B cell (primary cell): Measurements from ENCODE around the gene TPGS2. TPM values are rescaled to one million over a fixed set of nuclear protein-coding genes. Genes with fewer than 3 reads are reported as not detected.

ENCODE experiments used
- ATAC-seq: fragments of 200-7000 bp; cut with Tn5 transposase; one replicate; pipeline ENCODE4 v1.10.0; 2021; ENCODE audit warnings: low read depth, mild to moderate bottlenecking, moderate number of reproducible peaks, moderate library complexity
- CTCF ChIA-PET: fragments of 350-600 bp; sonication (Branson Sonifier 250); formaldehyde crosslinking; loops from one replicate; lab custom pipeline; 2021; ENCODE audit warnings: antibody characterized with exemption, inconsistent platforms; lab: Charles Lee
- POLR2A ChIA-PET: fragments of 350-600 bp; sonication (Branson Sonifier 250); formaldehyde crosslinking; loops from one replicate; lab custom pipeline; 2021; ENCODE audit warnings: antibody characterized with exemption; lab: Charles Lee
- DNase-seq: peaks from one replicate; pipeline ENCODE4 v3.0.0; 2013
- H2AFZ ChIP-seq: 2 replicates; pipeline ENCODE4 v1.6.1; 2012; ENCODE audit warnings: mild to moderate bottlenecking, low read depth, low read length; ENCODE audit not compliant: insufficient read depth, poor library complexity, severe bottlenecking
- H3K27ac ChIP-seq, 2 donors: 1 replicate in 1 of 2; 2 replicates in 1 of 2; pipeline ENCODE4 v1.5.1; 2012 to 2013; ENCODE audit warnings: low read length in 2 of 2, mild to moderate bottlenecking in 2 of 2, moderate library complexity in 1 of 2
- H3K27me3 ChIP-seq, 4 experiments: fragments of 200-600 bp in 1 of 4; sonication (generic) in 1 of 4; replicated peaks in 1 of 4; 1 replicate in 2 of 4; 2 replicates in 2 of 4; pipeline versions ENCODE4 v1.6.1 to v1.7.0; 2013 to 2016; ENCODE audit warnings: low read length in 3 of 4, mild to moderate bottlenecking in 2 of 4, mixed read lengths in 1 of 4, moderate library complexity in 1 of 4; ENCODE audit not compliant: insufficient read depth in 4 of 4, control insufficient read depth in 3 of 4; ENCODE audit errors: control extremely low read depth in 1 of 4
- H3K36me3 ChIP-seq, 2 experiments: replicated peaks in 1 of 2; 1 replicate in 1 of 2; 2 replicates in 1 of 2; pipeline versions ENCODE4 v1.6.1 to v1.7.1; 2013; ENCODE audit warnings: low read length in 1 of 2; ENCODE audit not compliant: insufficient read depth in 2 of 2, control insufficient read depth in 1 of 2; ENCODE audit errors: control extremely low read depth in 1 of 2, extremely low read depth in 1 of 2
- H3K4me1 ChIP-seq, 2 donors: fragments of 200-600 bp in 1 of 2; sonication (generic) in 1 of 2; 1 replicate in 1 of 2; 2 replicates in 1 of 2; pipeline versions ENCODE4 v1.5.1 to v1.6.1; 2013 to 2017; ENCODE audit warnings: low read length in 2 of 2; ENCODE audit not compliant: control insufficient read depth in 2 of 2, insufficient read depth in 2 of 2
- H3K4me2 ChIP-seq: replicated peaks from 2 replicates; pipeline ENCODE3; 2012; ENCODE audit warnings: mild to moderate bottlenecking, low read depth, low read length; ENCODE audit not compliant: poor library complexity, severe bottlenecking
- H3K4me3 ChIP-seq, 5 experiments: fragments of 200-600 bp in 1 of 5; sonication (generic) in 1 of 5; 1 replicate in 3 of 5; 2 replicates in 2 of 5; pipeline versions ENCODE4 v1.5.1 to v1.7.0; 2011 to 2016; ENCODE audit warnings: low read length in 4 of 5, mild to moderate bottlenecking in 4 of 5, low read depth in 2 of 5, control low read depth in 1 of 5, moderate library complexity in 1 of 5; ENCODE audit not compliant: insufficient read depth in 1 of 5; ENCODE audit errors: control extremely low read depth in 1 of 5, extremely low read depth in 1 of 5
- H3K79me2 ChIP-seq: fragments of 200-600 bp; sonication (generic); one replicate; pipeline ENCODE4 v1.6.0; 2016; ENCODE audit warnings: low read length; ENCODE audit not compliant: control insufficient read depth, insufficient read depth
- H3K9ac ChIP-seq: fragments of 200-600 bp; sonication (generic); 2 replicates; pipeline ENCODE4 v1.6.1; 2017; ENCODE audit warnings: mild to moderate bottlenecking, low read length, moderate library complexity
- H3K9me3 ChIP-seq, 3 donors: one replicate each; pipeline versions ENCODE4 v1.6.1 to v1.7.1; 2013; ENCODE audit warnings: low read length in 2 of 3; ENCODE audit not compliant: control insufficient read depth in 2 of 3, insufficient read depth in 1 of 3; ENCODE audit errors: control extremely low read depth in 1 of 3
- H4K20me1 ChIP-seq: 2 replicates; pipeline ENCODE4 v1.6.0; 2012; ENCODE audit warnings: mild to moderate bottlenecking, low read length; ENCODE audit not compliant: insufficient read depth, control insufficient read depth, poor library complexity, severe bottlenecking
- H3K27ac Mint-ChIP-seq: one replicate; pipeline ENCODE4 v1.8.0; 2021; ENCODE audit warnings: mixed read lengths
- H3K27me3 Mint-ChIP-seq: one replicate; pipeline ENCODE4 v1.8.0; 2021; ENCODE audit warnings: mixed read lengths
- H3K4me1 Mint-ChIP-seq: one replicate; pipeline ENCODE4 v1.8.0; 2021; ENCODE audit warnings: mixed read lengths
- H3K4me3 Mint-ChIP-seq: one replicate; pipeline ENCODE4 v1.8.0; 2021; ENCODE audit warnings: mixed read lengths
- H3K9me3 Mint-ChIP-seq: one replicate; pipeline ENCODE4 v1.8.0; 2022; ENCODE audit warnings: mixed read lengths; ENCODE audit not compliant: insufficient read depth
- EZH2 ChIP-seq: IDR thresholded peaks from 2 replicates; pipeline ENCODE4 v1.6.1; 2012; ENCODE audit warnings: borderline replicate concordance, low read depth, mild to moderate bottlenecking, moderate library complexity, low read length; ENCODE audit not compliant: insufficient read depth, poor library complexity, severe bottlenecking
- WGBS: methylation state at CpG from one replicate; pipeline ENCODE4 v1.1.5; 2013; ENCODE audit warnings: missing lambda C conversion rate; ENCODE audit not compliant: insufficient coverage; 5-methylcytosine and 5-hydroxymethylcytosine counted together
- intact Hi-C: fragments of 100-400 bp; cut with micrococcal nuclease; formaldehyde crosslinking; loops from one replicate; pipeline ENCODE4 v1.10.0; 2022
- polyA plus RNA-seq: library from polyadenylated mRNA; depleted of rRNA; stranded (reverse); fragments of >200 nt; gene quantifications from 2 replicates; pipeline ENCODE4 v1.2.3, GENCODE V29; 2012
- total RNA-seq, 2 donors: library from RNA; stranded (reverse); fragments of 120-200 nt in 1 of 2; gene quantifications; 1 replicate in 1 of 2; 2 replicates in 1 of 2; pipeline versions ENCODE4 v1.2.3 to v1.2.4, GENCODE V29; 2013 to 2022
- TF ChIP-seq, protein P1 (sequence below): fragments of 200-600 bp; IDR thresholded peaks from one replicate; pipeline ENCODE4 v1.8.0; 2022; ENCODE audit warnings: antibody characterized with exemption, mild to moderate bottlenecking

TPGS2 gene
- total and polyA plus RNA-seq, 2 donors (not counting 1 experiment from before 2014, with no cell fraction given): 45.2 to 50.9 TPM

DNA sequence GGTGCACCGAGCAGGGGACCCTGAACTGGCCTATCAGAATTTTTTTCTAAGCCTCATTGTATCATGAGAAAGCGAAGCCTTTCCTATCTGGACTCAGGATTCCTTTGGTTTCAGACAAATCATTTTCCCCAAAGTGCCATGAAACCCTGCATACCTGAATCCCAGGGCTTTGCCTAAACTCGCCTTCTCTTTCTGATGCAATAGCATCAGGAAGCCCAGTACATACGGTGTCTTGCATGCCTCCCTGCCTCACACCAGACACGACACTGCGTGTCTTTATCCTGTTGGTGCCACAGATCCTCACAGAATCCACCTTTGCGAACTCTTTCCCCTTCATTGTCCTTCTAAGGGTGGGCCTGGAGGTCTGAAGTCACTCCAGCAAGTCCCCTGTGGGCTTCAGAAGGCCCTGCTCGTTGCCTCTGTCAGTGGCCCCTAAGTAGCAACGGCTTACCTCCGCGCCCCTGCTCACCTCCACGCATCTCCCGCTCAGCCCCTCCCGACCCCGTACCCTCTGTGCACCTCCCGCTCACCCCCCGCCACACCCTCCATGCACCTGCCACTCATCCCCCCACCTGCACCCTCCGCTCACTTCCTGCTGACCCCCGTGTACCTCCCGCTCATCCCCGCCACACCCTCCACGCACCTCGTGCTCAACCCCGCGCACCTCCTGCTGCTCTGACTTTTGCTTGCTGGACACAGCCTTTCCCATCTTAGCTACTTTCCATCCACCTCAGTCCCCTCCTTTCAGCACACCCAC is 83.4 kb downstream of the TPGS2 start:
- POLR2A ChIA-PET: no interaction called here
- 88% methylated on average over 20 of the region's 25 CpGs for WGBS
- Histone ChIP-seq H3K4me2 (no peak overlapping the region), H3K27ac (no peak overlapping the region), H3K27me3 (peaks cover 0 to 2% (median 0%) of the 10 kb centered on the region in 4 experiments), H3K9me3 (no peaks in the 10 kb centered on the region), H3K4me1 (no peaks in the 10 kb centered on the region), H3K4me3 (no peak overlapping the region), H3K36me3 (no peaks in the 10 kb centered on the region), H2AFZ (no peak overlapping the region), H3K79me2 (no peaks in the 10 kb centered on the region), H3K9ac (no peak overlapping the region), H4K20me1 (no peaks in the 10 kb centered on the region)
- H3K27me3 Mint-ChIP-seq: peaks cover 15% of the 10 kb centered on the region
- TF ChIP-seq EZH2: no peak
- TF ChIP-seq, protein P1, sequence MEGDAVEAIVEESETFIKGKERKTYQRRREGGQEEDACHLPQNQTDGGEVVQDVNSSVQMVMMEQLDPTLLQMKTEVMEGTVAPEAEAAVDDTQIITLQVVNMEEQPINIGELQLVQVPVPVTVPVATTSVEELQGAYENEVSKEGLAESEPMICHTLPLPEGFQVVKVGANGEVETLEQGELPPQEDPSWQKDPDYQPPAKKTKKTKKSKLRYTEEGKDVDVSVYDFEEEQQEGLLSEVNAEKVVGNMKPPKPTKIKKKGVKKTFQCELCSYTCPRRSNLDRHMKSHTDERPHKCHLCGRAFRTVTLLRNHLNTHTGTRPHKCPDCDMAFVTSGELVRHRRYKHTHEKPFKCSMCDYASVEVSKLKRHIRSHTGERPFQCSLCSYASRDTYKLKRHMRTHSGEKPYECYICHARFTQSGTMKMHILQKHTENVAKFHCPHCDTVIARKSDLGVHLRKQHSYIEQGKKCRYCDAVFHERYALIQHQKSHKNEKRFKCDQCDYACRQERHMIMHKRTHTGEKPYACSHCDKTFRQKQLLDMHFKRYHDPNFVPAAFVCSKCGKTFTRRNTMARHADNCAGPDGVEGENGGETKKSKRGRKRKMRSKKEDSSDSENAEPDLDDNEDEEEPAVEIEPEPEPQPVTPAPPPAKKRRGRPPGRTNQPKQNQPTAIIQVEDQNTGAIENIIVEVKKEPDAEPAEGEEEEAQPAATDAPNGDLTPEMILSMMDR: no peak
- intact Hi-C loops: no loop called here
- no peak for ATAC-seq
- no peak overlapping the region for H3K27ac Mint-ChIP-seq
- no peaks in the 10 kb centered on the region for H3K9me3 Mint-ChIP-seq
- no peaks in the 10 kb centered on the region for H3K4me1 Mint-ChIP-seq
- CTCF ChIA-PET: no interaction called here
- DNase-seq: no peak
- no peak overlapping the region for H3K4me3 Mint-ChIP-seq

DNA sequence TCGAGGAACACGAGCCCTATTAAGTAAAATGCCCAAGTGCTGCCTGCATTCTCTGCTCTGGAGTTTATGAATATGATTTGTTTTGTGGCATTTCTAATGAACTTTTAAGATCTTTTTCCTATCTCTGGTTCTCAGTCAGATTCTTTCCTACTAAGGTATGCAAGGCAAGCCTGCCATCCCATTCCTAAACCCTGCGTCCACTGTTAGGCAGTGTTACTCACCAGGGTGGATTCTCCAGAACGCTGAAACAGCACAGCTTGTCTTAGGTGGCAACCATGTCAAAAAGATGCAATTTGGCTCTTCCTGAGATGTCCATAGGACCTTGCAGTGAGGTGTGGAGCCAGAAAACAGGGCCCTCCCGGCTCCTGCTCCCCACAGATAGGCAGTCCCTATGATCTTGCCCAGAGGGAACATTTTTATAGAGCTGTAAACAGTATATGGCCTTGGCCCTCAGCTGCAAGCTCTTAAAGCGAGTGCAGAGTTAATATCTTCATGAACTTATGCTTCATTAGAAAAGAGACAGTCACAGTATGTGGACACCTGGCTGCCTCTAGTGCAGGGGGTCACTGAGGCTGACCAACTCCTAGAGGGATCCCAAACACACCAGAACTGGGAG is 84.4 kb downstream of the TPGS2 start:
- Histone ChIP-seq H3K9me3 (no peaks in the 10 kb centered on the region), H3K36me3 (no peaks in the 10 kb centered on the region), H3K79me2 (no peaks in the 10 kb centered on the region), H3K27me3 (peaks cover 0 to 2% (median 0%) of the 10 kb centered on the region in 4 experiments), H3K9ac (no peak overlapping the region), H3K27ac (no peak overlapping the region), H3K4me2 (no peak overlapping the region), H3K4me3 (no peak overlapping the region), H4K20me1 (no peaks in the 10 kb centered on the region), H2AFZ (no peak overlapping the region), H3K4me1 (no peaks in the 10 kb centered on the region)
- WGBS: 95% methylated on average over 3 of the region's 6 CpGs
- ATAC-seq (no peak), DNase-seq (no peak)
- TF ChIP-seq, protein P1: no peak
- TF ChIP-seq EZH2: no peak
- H3K4me1 Mint-ChIP-seq: no peaks in the 10 kb centered on the region
- H3K9me3 Mint-ChIP-seq: no peaks in the 10 kb centered on the region
- intact Hi-C loops: no loop called here
- H3K27me3 Mint-ChIP-seq: peaks cover 15% of the 10 kb centered on the region
- H3K27ac Mint-ChIP-seq: no peak overlapping the region
- ChIA-PET CTCF (no interaction called here), POLR2A (no interaction called here)
- H3K4me3 Mint-ChIP-seq: no peak overlapping the region
